Muscle layer of duodenum (tissue), 2 donors: ENCODE data around the gene PDCD4.
"Not testable (repeated sequence)": the region's sequence is repeated elsewhere in the genome, so short reads cannot be mapped to it uniquely, and the experiment has no call there.

Experiments
- H3K27ac ChIP-seq: one replicate; pipeline ENCODE4 v1.7.0; 2013; ENCODE audit warnings: mild to moderate bottlenecking, low read length
- H3K27me3 ChIP-seq: one replicate; pipeline ENCODE4 v1.7.0; 2013; ENCODE audit warnings: low read depth, mild to moderate bottlenecking, control low read depth, low read length
- H3K36me3 ChIP-seq, 2 donors: one replicate each; pipeline ENCODE4 v1.7.0; 2013; ENCODE audit warnings: low read length in 2 of 2, control low read depth in 1 of 2, mild to moderate bottlenecking in 1 of 2; ENCODE audit not compliant: insufficient read depth in 2 of 2, control insufficient read depth in 1 of 2
- H3K4me1 ChIP-seq, 2 donors: one replicate each; pipeline ENCODE4 v1.7.0; 2013; ENCODE audit warnings: low read length in 2 of 2, mild to moderate bottlenecking in 2 of 2, control low read depth in 1 of 2, moderate library complexity in 1 of 2; ENCODE audit not compliant: insufficient read depth in 2 of 2, control insufficient read depth in 1 of 2
- H3K4me3 ChIP-seq, 2 donors: one replicate each; pipeline ENCODE4 v1.7.0; 2013; ENCODE audit warnings: low read length in 2 of 2, low read depth in 1 of 2, mild to moderate bottlenecking in 1 of 2
- H3K9me3 ChIP-seq, 2 donors: one replicate each; pipeline ENCODE4 v1.7.0; 2013; ENCODE audit warnings: low read length in 2 of 2, control low read depth in 1 of 2, mild to moderate bottlenecking in 1 of 2; ENCODE audit not compliant: control insufficient read depth in 1 of 2
- donor health status: healthy.

PDCD4 gene

GRCh38 chr10:110863956-110864355 is 7.8 kb upstream of the PDCD4 start:
- H3K4me3 ChIP-seq = no peak overlapping the region
- peak overlapping the region; percentile 88 for H3K27ac ChIP-seq
- peaks cover 22 to 44% of the 10 kb centered on the region in 2 donors for H3K4me1 ChIP-seq
- H3K36me3 ChIP-seq = no peaks in the 10 kb centered on the region
- H3K27me3 ChIP-seq = no peaks in the 10 kb centered on the region
- no peaks in the 10 kb centered on the region for H3K9me3 ChIP-seq

GRCh38 chr10:110864662-110865140 is 7.0 kb upstream of the PDCD4 start:
- peak overlapping the region; percentile 88 for H3K27ac ChIP-seq
- no peaks in the 10 kb centered on the region for H3K27me3 ChIP-seq
- H3K4me1 ChIP-seq = peaks cover 22 to 38% of the 10 kb centered on the region in 2 donors
- H3K36me3 ChIP-seq = no peaks in the 10 kb centered on the region
- peak overlapping the region in 1 of 2 donors; percentile 5 for H3K4me3 ChIP-seq
- H3K9me3 ChIP-seq = no peaks in the 10 kb centered on the region

GRCh38 chr10:110865186-110865808 is 6.4 kb upstream of the PDCD4 start:
- Histone ChIP-seq H3K4me1 (peaks cover 22 to 36% of the 10 kb centered on the region in 2 donors), H3K36me3 (no peaks in the 10 kb centered on the region), H3K27ac (peak overlapping the region; percentile 88), H3K9me3 (no peaks in the 10 kb centered on the region), H3K4me3 (peak overlapping the region in 1 of 2 donors; percentile 17), H3K27me3 (no peaks in the 10 kb centered on the region)

GRCh38 chr10:110865809-110866482 is 5.8 kb upstream of the PDCD4 start:
- Histone ChIP-seq H3K4me3 (no peak overlapping the region), H3K9me3 (no peaks in the 10 kb centered on the region), H3K27me3 (no peaks in the 10 kb centered on the region), H3K27ac (peak overlapping the region; percentile 88), H3K4me1 (peaks cover 27 to 30% of the 10 kb centered on the region in 2 donors), H3K36me3 (no peaks in the 10 kb centered on the region)

GRCh38 chr10:110867011-110867806 is 4.5 kb upstream of the PDCD4 start:
- peak overlapping the region; percentile 88 for H3K27ac ChIP-seq
- H3K4me3 ChIP-seq, H3K9me3 ChIP-seq, H3K36me3 ChIP-seq, H3K27me3 ChIP-seq: not testable (repeated sequence)
- H3K4me1 ChIP-seq = peaks cover 29 to 30% of the 10 kb centered on the region in 2 donors

GRCh38 chr10:110867807-110868465 is 3.8 kb upstream of the PDCD4 start:
- no peaks in the 10 kb centered on the region for H3K27me3 ChIP-seq

GRCh38 chr10:110868981-110869380 is 2.7 kb upstream of the PDCD4 start:
- no peaks in the 10 kb centered on the region for H3K27me3 ChIP-seq
- no peak overlapping the region for H3K4me3 ChIP-seq
- H3K36me3 ChIP-seq = no peaks in the 10 kb centered on the region
- no peaks in the 10 kb centered on the region for H3K9me3 ChIP-seq
- H3K27ac ChIP-seq = peak overlapping the region; percentile 28
- H3K4me1 ChIP-seq = peaks cover 25 to 30% of the 10 kb centered on the region in 2 donors

More at GRCh38 chr10:110867807-110868465, 3.8 kb upstream of the PDCD4 start:
- no peaks in the 10 kb centered on the region for H3K36me3 ChIP-seq
- H3K27ac ChIP-seq = peak overlapping the region; percentile 1
- H3K9me3 ChIP-seq = no peaks in the 10 kb centered on the region
- H3K4me1 ChIP-seq = peaks cover 29 to 30% of the 10 kb centered on the region in 2 donors
- no peak overlapping the region for H3K4me3 ChIP-seq

- no peaks in the 10 kb centered on the region for H3K27me3 ChIP-seq
- H3K27ac ChIP-seq = peak overlapping the region; percentile 97
- H3K9me3 ChIP-seq = no peaks in the 10 kb centered on the region
- peak overlapping the region; percentile 71 to 94 for H3K4me3 ChIP-seq
- H3K4me1 ChIP-seq = peaks cover 17 to 24% of the 10 kb centered on the region in 2 donors
- H3K36me3 ChIP-seq = no peaks in the 10 kb centered on the region
Observed at GRCh38 chr10:110870823-110871297, 868 bp upstream of the PDCD4 start.

- Histone ChIP-seq H3K27ac (peak overlapping the region; percentile 97), H3K4me1 (peaks cover 7 to 24% of the 10 kb centered on the region in 2 donors), H3K9me3 (no peaks in the 10 kb centered on the region), H3K36me3 (peaks cover 0 to 4% of the 10 kb centered on the region in 2 donors), H3K27me3 (no peaks in the 10 kb centered on the region), H3K4me3 (peak overlapping the region; percentile 71 to 94)
Observed at GRCh38 chr10:110872145-110872983, 636 bp downstream of the PDCD4 start.
